Left kidney (tissue), 2 donors: ENCODE measurements around the gene SV2C. TPM values are rescaled to one million over a fixed set of nuclear protein-coding genes. Genes with fewer than 3 reads are reported as not detected.

ENCODE experiments used
- DNase-seq: peaks from one replicate; pipeline ENCODE4 v3.0.0-alpha.2; 2013
- polyA plus RNA-seq: library from polyadenylated mRNA; unstranded; fragments of 120-200 nt; gene quantifications from one replicate; pipeline ENCODE4 v1.2.1, GENCODE V29; 2013; ENCODE audit not compliant: insufficient read length

Gene SV2C
- polyA plus RNA-seq, 1 donor = 0.08 TPM

- peak; percentile 63 for DNase-seq
Observed at GRCh38 chr5:76256116-76256889, 173.1 kb downstream of the SV2C start.

GRCh38 chr5:76257225-76257833, 174.1 kb downstream of the SV2C start:
- DNase-seq = no peak

- DNase-seq = no peak
Observed at GRCh38 chr5:76257897-76258296, 174.7 kb downstream of the SV2C start.

GRCh38 chr5:76264681-76265080, 181.5 kb downstream of the SV2C start:
- DNase-seq = no peak

GRCh38 chr5:76269259-76269931, 186.2 kb downstream of the SV2C start:
- DNase-seq = no peak

GRCh38 chr5:76269932-76270610, 186.9 kb downstream of the SV2C start:
- no peak for DNase-seq

- DNase-seq = no peak
Observed at GRCh38 chr5:76271836-76272235, 188.7 kb downstream of the SV2C start.

- DNase-seq = no peak
Observed at GRCh38 chr5:76273206-76273885, 190.2 kb downstream of the SV2C start.

- no peak for DNase-seq
Observed at GRCh38 chr5:76274571-76274970, 191.4 kb downstream of the SV2C start.

- no peak for DNase-seq
Observed at GRCh38 chr5:76277736-76278135, 194.6 kb downstream of the SV2C start.

- no peak for DNase-seq
Observed at GRCh38 chr5:76278261-76278789, 195.1 kb downstream of the SV2C start.

- no peak for DNase-seq
Observed at GRCh38 chr5:76280494-76280893, 197.3 kb downstream of the SV2C start.

GRCh38 chr5:76283670-76284069, 200.5 kb downstream of the SV2C start:
- DNase-seq = no peak

- no peak for DNase-seq
Observed at GRCh38 chr5:76289692-76290091, 206.5 kb downstream of the SV2C start.

- DNase-seq = no peak
Observed at GRCh38 chr5:76290321-76290757, 207.2 kb downstream of the SV2C start.

GRCh38 chr5:76291305-76292077, 208.3 kb downstream of the SV2C start:
- DNase-seq = peak; percentile 46

- DNase-seq = no peak
Observed at GRCh38 chr5:76292620-76293322, 209.6 kb downstream of the SV2C start.

- no peak for DNase-seq
Observed at GRCh38 chr5:76294573-76294972, 211.4 kb downstream of the SV2C start.

GRCh38 chr5:76298852-76299251, 215.7 kb downstream of the SV2C start:
- DNase-seq = no peak

GRCh38 chr5:76299592-76299991, 216.4 kb downstream of the SV2C start:
- DNase-seq = no peak
